ENCODE measurements around the gene CMIP.

Gene CMIP

GRCh38 chr16:81539759-81540472 is 95.3 kb downstream of the CMIP start:
- DNase-seq = no peak

GRCh38 chr16:81541314-81541713 is 96.7 kb downstream of the CMIP start:
- no peak for DNase-seq

GRCh38 chr16:81542609-81543570 is 98.3 kb downstream of the CMIP start:
- DNase-seq = no peak

GRCh38 chr16:81543571-81543970 is 99.0 kb downstream of the CMIP start:
- peak; percentile 14 for DNase-seq

GRCh38 chr16:81544261-81544660 is 99.7 kb downstream of the CMIP start:
- no peak for DNase-seq

- no peak for DNase-seq
Measured at GRCh38 chr16:81544700-81545271, 100.2 kb downstream of the CMIP start.

- no peak for DNase-seq
Measured at GRCh38 chr16:81545470-81546250, 101.1 kb downstream of the CMIP start.

GRCh38 chr16:81546781-81547180 is 102.2 kb downstream of the CMIP start:
- DNase-seq = no peak

GRCh38 chr16:81547194-81547938 is 102.8 kb downstream of the CMIP start:
- DNase-seq = no peak

GRCh38 chr16:81547939-81548216 is 103.3 kb downstream of the CMIP start:
- DNase-seq = no peak

GRCh38 chr16:81548551-81548875 is 103.9 kb downstream of the CMIP start:
- DNase-seq = no peak

GRCh38 chr16:81548876-81549546 is 104.4 kb downstream of the CMIP start:
- DNase-seq = no peak

- no peak for DNase-seq
Measured at GRCh38 chr16:81549547-81550431, 105.2 kb downstream of the CMIP start.

- no peak for DNase-seq
Measured at GRCh38 chr16:81550432-81550808, 105.8 kb downstream of the CMIP start.

GRCh38 chr16:81551151-81551808 is 106.7 kb downstream of the CMIP start:
- peak; percentile 74 for DNase-seq

- DNase-seq = no peak
Measured at GRCh38 chr16:81551821-81552304, 107.3 kb downstream of the CMIP start.

GRCh38 chr16:81552743-81553079 is 108.1 kb downstream of the CMIP start:
- no peak for DNase-seq

GRCh38 chr16:81553080-81553813 is 108.6 kb downstream of the CMIP start:
- peak; percentile 13 for DNase-seq

All from EL (cell line).